IPS-15b (cell line): ENCODE measurements around the gene SPRR2F.
"Not testable (repeated sequence)": the region's sequence is repeated elsewhere in the genome, so short reads cannot be mapped to it uniquely, and the experiment has no call there.

ENCODE experiments used
- H3K27me3 ChIP-seq: one replicate; pipeline ENCODE4 v1.6.1; 2013; ENCODE audit warnings: low read length; ENCODE audit not compliant: control insufficient read depth, insufficient read depth
- H3K36me3 ChIP-seq: one replicate; pipeline ENCODE4 v1.6.1; 2013; ENCODE audit warnings: low read length; ENCODE audit not compliant: control insufficient read depth, insufficient read depth
- H3K4me1 ChIP-seq: one replicate; pipeline ENCODE4 v1.6.1; 2013; ENCODE audit warnings: mild to moderate bottlenecking, low read length; ENCODE audit not compliant: control insufficient read depth, insufficient read depth
- H3K4me3 ChIP-seq: one replicate; pipeline ENCODE4 v1.5.1; 2013; ENCODE audit warnings: low read depth, low read length
- H3K9ac ChIP-seq: one replicate; pipeline ENCODE4 v1.6.1; 2013; ENCODE audit warnings: low read depth, mild to moderate bottlenecking, low read length
- H3K9me3 ChIP-seq: one replicate; pipeline ENCODE4 v1.6.1; 2013; ENCODE audit warnings: mild to moderate bottlenecking, low read length; ENCODE audit not compliant: control insufficient read depth, insufficient read depth

The SPRR2F gene

DNA sequence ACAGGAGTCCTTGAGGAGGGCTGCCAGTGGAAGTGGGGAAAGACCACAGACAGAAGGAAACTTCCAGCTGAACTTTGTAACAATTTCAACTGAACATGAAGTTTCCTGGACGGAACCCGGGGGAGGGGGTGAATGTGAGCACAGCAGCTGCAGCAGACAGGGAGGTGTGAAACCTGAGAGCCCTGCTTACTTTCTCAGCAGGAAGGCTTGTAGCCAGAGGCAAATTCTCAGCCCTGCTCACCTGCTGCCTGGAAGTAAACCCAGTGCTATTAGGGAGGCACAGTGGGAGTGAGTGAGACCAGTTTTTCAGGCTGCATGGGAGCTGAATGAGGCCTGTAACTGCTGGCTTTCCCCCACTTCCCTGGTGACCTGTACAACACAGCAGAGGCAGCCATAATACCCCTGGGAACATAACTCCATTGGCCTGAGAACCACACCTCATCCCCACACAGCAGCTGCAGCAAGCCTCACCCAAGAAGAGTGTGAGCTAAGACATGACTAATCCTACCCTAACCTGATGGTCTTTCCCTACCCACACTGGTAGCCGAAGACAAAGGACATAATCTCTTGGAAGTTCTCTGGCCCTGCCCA lies 9.6 kb upstream of the SPRR2F start:
- peak overlapping the region; percentile 4 for H3K4me3 ChIP-seq

DNA sequence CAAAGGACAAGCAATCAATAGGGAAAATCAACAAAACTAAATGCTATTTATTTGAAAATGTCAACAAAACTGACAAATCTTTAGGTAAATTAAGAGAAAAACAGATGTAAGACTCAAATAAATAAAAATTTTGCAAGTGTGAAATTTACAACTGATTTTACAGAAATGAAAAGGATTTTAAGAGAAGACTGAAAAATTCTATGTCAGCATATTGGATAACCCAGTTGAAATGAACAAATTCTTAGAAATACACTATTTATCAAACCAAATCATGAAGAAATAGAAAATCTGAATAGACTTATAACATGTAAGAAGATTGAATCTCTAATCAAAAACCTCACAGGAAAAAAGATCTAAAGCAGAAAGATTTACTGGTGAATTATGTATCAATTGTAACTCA lies 7.6 kb upstream of the SPRR2F start:
- no peaks in the 10 kb centered on the region for H3K36me3 ChIP-seq
- no peaks in the 10 kb centered on the region for H3K9me3 ChIP-seq
- no peak overlapping the region for H3K9ac ChIP-seq
- H3K4me3 ChIP-seq, result no peak overlapping the region
- H3K27me3 ChIP-seq, result no peaks in the 10 kb centered on the region
- peaks cover 3% of the 10 kb centered on the region for H3K4me1 ChIP-seq

More for the DNA sequence above, 9.6 kb upstream of the SPRR2F start:
- Histone ChIP-seq H3K4me1 (peaks cover 3% of the 10 kb centered on the region), H3K36me3 (no peaks in the 10 kb centered on the region), H3K27me3 (no peaks in the 10 kb centered on the region), H3K9ac (no peak overlapping the region), H3K9me3 (no peaks in the 10 kb centered on the region)

DNA sequence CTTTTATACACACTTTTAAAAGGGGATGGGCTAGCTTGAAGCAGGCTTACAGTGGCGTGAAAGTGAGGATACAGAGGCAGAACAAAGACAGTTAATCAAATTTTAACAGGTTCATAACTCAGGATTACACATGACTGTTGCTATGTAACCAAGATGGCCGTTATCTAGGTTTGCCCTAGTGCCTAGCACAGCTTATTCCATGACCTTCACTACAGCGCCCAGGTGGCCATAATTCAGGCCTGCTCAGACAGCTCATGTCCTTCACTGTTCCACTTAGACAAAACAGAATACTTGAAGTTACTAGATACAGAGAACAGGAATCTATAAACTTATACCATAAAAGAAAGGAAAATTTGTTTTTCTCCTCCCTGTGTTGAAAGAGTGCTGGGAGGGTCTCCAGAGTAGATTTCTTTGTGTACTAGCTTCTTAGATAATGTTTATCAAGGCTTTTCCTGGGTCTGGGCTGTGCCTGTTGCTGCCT lies 6.2 kb upstream of the SPRR2F start:
- H3K9me3 ChIP-seq, result no peaks in the 10 kb centered on the region
- H3K27me3 ChIP-seq, result no peaks in the 10 kb centered on the region
- no peaks in the 10 kb centered on the region for H3K36me3 ChIP-seq
- H3K9ac ChIP-seq, result no peak overlapping the region
- H3K4me3 ChIP-seq, result no peak overlapping the region
- H3K4me1 ChIP-seq, result peaks cover 3% of the 10 kb centered on the region

DNA sequence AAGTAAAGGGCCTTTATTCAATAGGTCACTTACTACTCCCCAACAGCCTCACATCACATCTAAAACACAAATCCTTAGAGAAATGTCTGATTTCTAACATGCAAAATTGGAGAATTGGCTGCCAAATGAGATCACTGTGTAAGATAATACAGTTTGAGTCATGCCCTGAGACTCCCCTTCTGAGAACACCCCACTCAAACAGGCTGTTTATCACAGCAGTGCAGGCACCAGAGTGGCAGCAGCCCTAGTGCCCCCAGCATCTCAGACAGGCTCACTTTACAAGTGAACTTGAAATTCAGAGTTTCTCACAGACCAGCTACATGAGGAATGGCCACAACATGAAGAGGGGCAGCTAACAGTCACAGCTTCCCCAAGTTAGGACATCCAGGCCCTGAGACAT lies 1.9 kb upstream of the SPRR2F start:
- not testable (repeated sequence) for H3K9ac ChIP-seq, H3K9me3 ChIP-seq, H3K4me3 ChIP-seq, H3K36me3 ChIP-seq, H3K4me1 ChIP-seq, H3K27me3 ChIP-seq

DNA sequence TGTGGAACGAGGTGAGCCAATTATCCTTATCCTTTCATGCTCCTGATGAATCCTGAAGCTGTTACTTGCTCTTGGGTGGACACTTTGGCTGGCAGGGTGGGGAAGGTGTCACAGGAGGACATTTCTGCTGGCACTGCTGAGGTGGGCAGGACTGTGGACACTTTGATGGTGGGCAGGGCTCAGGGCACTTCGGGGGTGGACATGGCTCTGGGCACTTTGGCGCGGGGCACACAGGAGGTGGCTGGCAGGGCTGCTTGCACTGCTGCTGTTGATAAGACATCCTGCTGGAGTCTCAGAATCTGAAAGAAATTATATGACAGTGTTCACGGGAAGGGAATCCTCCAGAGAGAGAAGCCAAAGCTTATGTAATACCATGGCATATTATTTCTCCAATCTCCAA lies 862 bp downstream of the SPRR2F start:
- H3K36me3 ChIP-seq, H3K27me3 ChIP-seq, H3K4me1 ChIP-seq, H3K9ac ChIP-seq, H3K4me3 ChIP-seq, H3K9me3 ChIP-seq: not testable (repeated sequence)

DNA sequence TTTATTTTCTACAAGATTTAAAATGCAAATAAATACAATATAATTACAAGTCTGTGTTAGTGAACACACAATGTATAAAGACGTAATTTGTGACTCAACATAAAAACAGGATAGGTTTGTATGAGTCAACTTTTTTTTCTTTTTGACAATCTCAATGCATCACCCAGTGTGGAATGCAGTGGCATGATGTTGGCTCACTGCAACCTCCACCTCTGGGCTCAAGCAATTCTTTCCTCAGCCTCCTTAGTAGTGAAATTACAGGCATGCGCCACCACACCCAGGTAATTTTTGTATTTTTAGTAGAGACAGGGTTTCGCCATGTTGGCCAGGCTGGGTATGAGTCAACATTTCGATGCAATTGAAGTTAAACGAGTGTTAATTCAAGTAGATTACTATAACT lies 13.1 kb downstream of the SPRR2F start:
- H3K27me3 ChIP-seq, result no peaks in the 10 kb centered on the region
- H3K4me3 ChIP-seq, result no peak overlapping the region
- no peaks in the 10 kb centered on the region for H3K36me3 ChIP-seq
- H3K9me3 ChIP-seq, result no peaks in the 10 kb centered on the region
- H3K4me1 ChIP-seq, result no peaks in the 10 kb centered on the region
- H3K9ac ChIP-seq, result no peak overlapping the region

DNA sequence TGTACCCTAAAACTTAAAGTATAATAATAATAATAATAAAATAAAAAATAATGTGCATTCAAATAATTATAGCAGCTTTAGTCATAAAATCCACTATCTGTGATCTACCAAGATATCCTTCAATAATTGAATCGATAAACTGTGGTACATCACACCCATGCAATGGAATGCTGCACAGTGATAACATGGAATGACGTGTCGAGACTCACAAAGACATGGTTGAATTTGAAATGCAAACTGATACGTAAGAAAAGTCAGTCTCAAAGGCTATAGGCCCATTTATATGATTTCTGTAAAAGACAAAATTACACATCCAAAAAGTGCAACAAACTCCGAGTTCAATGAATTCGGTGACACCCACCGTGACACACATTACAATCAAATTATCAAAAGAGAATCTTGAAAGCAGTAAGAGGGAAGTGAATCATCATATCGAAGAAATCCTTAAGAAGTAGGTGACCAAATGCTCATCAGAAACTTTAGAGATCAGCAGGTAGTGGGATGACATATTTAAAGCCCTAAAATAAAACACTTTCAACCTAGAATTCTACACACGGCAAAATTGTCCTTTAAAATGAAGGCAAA lies 13.8 kb downstream of the SPRR2F start:
- Histone ChIP-seq H3K4me3 (no peak overlapping the region), H3K27me3 (no peaks in the 10 kb centered on the region), H3K9me3 (no peaks in the 10 kb centered on the region), H3K4me1 (no peaks in the 10 kb centered on the region), H3K36me3 (no peaks in the 10 kb centered on the region), H3K9ac (no peak overlapping the region)

DNA sequence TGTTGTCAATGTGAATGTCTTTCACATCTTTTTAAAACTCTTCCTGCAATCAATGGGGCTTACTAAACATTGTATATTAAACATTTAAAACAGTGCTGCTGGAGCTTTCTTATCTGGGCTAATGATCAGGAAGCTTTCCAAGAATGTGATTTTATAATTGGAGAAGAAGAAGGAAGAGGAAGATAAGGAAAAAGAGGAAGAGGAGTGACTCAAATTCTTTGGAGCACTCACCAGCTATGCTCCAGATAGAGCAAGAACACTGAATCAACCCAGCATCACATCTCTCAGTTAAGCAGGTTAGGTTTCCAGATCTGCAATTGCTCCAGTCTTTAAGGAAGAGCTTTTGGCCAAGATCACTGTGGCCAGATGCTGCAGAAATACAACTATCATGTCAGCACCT lies 17.6 kb downstream of the SPRR2F start:
- H3K27me3 ChIP-seq, result no peaks in the 10 kb centered on the region
- no peak overlapping the region for H3K4me3 ChIP-seq
- no peaks in the 10 kb centered on the region for H3K4me1 ChIP-seq
- H3K36me3 ChIP-seq, result no peaks in the 10 kb centered on the region
- no peaks in the 10 kb centered on the region for H3K9me3 ChIP-seq
- no peak overlapping the region for H3K9ac ChIP-seq

DNA sequence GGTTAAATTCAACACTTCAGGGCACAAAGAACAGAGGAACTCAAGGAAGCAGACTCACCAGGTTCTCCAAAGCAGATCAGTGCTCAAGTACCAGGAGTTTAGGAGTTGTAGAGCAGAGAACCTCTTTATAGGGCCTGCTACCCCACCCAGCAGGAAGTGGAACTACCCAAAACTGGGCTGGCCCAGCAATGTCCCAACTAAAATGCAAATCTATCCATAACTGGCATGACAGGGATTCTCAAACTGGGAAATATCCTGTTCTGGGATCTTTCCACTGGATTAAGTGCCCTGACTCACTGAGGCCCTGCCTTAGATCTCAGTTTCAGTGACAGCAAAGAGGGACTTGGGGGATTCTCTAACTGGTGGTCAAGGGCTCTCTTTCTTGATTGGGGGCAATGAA lies 18.9 kb downstream of the SPRR2F start, which contains the start of gene SPRR2E:
SPRR2E (minus strand) TSS at position 101 of the 400 bp plus-strand sequence. CDS start 775 bp downstream, outside the sequence.
- Histone ChIP-seq H3K9me3 (no peaks in the 10 kb centered on the region), H3K9ac (no peak within 1 kb of the TSS), H3K4me3 (no peak within 1 kb of the TSS), H3K4me1 (no peaks in the 10 kb centered on the region), H3K36me3 (no peaks in the 10 kb centered on the region), H3K27me3 (no peaks in the 10 kb centered on the region)

DNA sequence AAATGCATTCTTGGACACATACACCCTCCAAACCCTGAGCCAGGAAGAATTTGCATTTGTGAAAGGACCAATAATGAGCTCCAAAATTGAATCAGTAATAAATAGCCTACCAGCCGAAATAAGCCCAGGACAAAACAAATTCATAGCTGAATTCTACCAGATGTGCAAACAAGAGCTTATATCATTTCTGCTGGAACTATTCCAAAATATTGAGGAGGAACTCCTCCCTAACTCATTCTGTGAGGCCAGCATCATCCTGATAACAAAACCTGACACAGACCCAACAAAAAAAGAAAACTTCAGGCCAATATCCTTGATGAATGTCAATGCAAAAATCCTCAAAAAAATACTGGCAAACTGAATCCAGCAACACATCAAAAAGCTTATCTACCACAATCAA lies 25.7 kb downstream of the SPRR2F start:
- Histone ChIP-seq H3K9me3 (no peaks in the 10 kb centered on the region), H3K9ac (no peak overlapping the region), H3K4me1 (no peaks in the 10 kb centered on the region), H3K36me3 (no peaks in the 10 kb centered on the region), H3K4me3 (no peak overlapping the region), H3K27me3 (no peaks in the 10 kb centered on the region)

DNA sequence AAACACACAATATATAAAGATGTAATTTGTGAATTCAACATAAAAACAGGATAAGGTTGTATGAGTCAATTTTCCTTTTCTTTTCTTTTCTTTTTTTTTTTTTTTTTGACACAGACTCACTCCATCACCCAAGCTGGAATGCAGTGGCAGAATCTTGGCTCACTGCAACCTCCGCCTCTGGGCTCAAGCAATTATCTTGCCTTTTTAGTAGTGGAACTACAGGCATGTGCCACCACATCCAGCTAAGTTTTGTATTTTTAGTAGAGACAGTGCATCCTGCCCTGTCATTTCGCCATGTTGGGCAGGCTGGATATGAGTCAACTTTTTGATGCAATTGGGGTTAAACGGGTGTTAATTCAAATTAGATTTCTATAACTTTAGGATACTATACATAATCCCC lies 31.6 kb downstream of the SPRR2F start:
- H3K9me3 ChIP-seq, result no peaks in the 10 kb centered on the region
- H3K4me1 ChIP-seq, result no peaks in the 10 kb centered on the region
- H3K27me3 ChIP-seq, result no peaks in the 10 kb centered on the region
- H3K9ac ChIP-seq, result no peak overlapping the region
- H3K36me3 ChIP-seq, result no peaks in the 10 kb centered on the region
- H3K4me3 ChIP-seq, result no peak overlapping the region
